ENCODE measurements around the gene SARM1.
"Not testable (repeated sequence)": the region's sequence is repeated elsewhere in the genome, so short reads cannot be mapped to it uniquely, and the experiment has no call there.

Gene SARM1

DNA sequence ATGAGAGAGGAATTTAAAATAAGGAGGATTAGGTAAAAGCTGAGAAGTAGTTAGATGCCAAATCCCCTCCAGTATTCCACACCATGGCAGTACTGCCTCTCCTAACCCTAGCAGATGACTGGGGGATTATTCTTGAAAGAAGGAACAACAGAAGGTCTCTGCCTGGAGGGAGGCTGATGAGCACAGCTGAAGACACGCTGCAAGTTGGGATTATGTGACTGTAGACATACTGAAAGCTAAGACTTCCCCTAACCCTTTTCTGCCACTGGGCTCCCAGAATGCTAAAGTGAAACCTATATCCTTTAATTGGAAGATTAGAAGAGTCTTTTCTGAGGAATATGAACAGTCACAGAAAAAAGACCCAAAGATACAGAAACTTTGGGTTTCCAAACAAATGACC, 62.2 kb downstream of the SARM1 start:
- no peak for TF ChIP-seq Cebpa-rat (IDR thresholded peaks at IDR 0.05)
- Histone ChIP-seq H3K4me2 (no peak overlapping the region), H3K27me3 (no peaks in the 10 kb centered on the region), H3K4me1 (no peaks in the 10 kb centered on the region), H4K20me1 (no peaks in the 10 kb centered on the region), H3K9ac (no peak overlapping the region), H3K27ac (no peak overlapping the region), H3K36me3 (no peaks in the 10 kb centered on the region), H3K9me3 (no peaks in the 10 kb centered on the region), H3K4me3 (no peak overlapping the region)

DNA sequence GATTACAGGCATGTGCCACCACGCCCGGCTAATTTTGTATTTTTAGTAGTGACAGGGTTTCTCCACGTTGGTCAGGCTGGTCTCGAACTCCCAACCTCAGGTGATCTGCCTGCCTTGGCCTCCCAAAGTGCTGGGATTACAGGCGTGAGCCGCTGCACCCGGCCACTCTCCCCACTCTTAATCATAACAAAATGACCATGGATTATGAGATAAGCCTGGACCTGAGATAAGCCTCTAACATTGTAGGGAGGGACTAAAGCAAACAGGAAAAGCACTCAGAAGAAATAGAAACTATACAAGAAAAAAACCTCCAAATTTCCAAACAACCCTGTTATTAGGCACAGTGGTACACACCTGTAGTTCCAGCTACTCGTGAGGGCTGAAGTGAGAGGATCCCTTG, 62.8 kb downstream of the SARM1 start:
- not testable (repeated sequence) for H3K36me3 ChIP-seq, H3K4me3 ChIP-seq, H3K4me2 ChIP-seq, H3K27me3 ChIP-seq, H3K9me3 ChIP-seq, H4K20me1 ChIP-seq, H3K27ac ChIP-seq, H3K9ac ChIP-seq, H3K4me1 ChIP-seq

DNA sequence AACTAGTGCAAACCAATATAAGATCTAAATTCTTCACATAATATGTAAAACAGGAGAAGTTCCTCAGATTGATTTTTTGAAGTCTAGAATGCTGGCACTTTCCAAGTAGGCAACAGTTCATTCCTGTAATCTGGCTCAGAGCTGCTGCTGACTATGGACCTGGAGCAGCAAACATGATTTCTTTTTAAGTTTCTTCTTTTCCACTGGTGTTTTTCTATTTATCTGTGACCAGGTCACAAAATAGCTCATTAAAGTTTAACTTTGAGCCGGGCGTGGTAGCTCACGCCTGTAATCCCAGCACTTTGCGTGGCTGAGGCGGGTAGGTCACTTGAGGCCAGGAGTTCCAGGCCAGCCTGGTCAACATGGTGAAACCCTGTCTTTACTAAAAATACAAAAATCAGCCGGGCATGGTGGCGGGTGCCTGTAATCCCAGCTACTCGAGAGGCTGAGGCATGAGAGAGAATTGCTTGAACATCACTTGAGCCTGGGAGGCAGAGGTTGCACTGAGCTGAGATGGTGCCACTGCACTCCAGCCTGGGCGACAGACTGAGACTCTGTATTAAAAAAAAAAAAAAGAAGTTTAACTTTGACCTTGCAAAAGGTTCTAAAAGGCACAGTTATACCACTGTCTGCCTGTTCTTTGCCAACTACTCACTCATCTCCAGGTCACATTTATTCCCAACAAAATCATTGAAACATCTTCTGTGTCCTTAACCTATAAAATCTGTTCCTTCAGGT, 72.6 kb downstream of the SARM1 start:
- Histone ChIP-seq H3K9ac (no peak overlapping the region), H3K27me3 (no peaks in the 10 kb centered on the region), H3K27ac (no peak overlapping the region), H3K4me2 (no peak overlapping the region), H3K4me1 (no peaks in the 10 kb centered on the region), H3K36me3 (no peaks in the 10 kb centered on the region), H3K9me3 (no peaks in the 10 kb centered on the region), H3K4me3 (no peak overlapping the region), H4K20me1 (no peaks in the 10 kb centered on the region)
- no peak for TF ChIP-seq Cebpa-rat (IDR thresholded peaks at IDR 0.05)

DNA sequence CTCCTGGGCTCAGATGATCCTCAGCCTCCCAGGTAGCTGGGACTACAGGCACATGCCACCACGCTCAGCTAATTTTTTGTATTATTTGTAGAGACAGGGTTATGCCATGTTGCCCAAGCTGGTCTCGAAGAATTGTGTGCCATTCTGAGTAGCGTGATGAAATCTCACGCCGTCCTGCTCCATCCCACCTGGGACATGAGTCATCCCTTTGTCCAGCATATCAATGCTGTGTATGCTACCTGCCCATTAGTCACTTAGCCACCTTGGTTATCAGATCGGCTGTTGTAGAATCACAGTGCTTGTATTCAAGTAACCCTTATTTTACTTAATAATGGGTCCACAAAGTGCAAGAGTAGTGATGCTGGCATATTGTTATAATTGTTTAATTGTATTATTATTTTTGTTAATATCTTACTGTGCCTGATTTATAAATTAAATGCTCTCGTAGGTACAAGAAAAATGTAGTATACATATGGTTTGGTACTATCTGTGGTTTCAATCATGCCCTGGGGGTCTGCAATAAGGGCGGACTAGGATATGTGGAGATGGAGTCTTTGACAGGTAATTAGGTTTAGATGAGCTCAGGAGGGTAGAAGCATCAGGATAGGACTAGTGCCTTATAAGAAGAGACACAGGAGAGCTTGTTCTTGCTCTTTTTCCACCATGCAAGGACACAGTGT, 75.4 kb downstream of the SARM1 start:
- TF ChIP-seq Cebpa-rat (IDR thresholded peaks at IDR 0.05): no peak
- Histone ChIP-seq H3K4me2 (no peak overlapping the region), H3K36me3 (no peaks in the 10 kb centered on the region)

DNA sequence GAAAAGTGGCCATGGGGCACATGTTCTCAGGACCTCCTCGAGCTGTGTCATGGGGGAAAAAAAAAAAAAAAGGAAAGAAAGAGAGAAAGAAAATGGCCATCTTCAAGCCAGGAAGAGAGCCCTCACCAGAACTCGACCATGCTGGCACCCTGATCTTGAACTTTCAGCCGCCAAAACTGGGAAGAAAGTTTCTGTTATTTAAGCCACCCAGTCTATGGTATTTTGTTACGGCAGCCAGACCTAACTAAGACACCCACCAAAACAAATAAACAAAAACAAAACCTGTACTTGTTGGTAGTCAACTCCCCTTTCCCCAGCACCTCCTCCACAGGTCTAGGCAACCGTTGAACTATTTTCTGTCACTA, 75.9 kb downstream of the SARM1 start:
- H3K4me1 ChIP-seq: no peaks in the 10 kb centered on the region
- H3K36me3 ChIP-seq: no peaks in the 10 kb centered on the region
- H3K27ac ChIP-seq: no peak overlapping the region
- peaks cover 6% of the 10 kb centered on the region; the same call in 1 of the 2 replicates for H3K9me3 ChIP-seq
- H3K9ac ChIP-seq: no peak overlapping the region
- no peaks in the 10 kb centered on the region for H4K20me1 ChIP-seq
- no peak overlapping the region for H3K4me2 ChIP-seq
- H3K4me3 ChIP-seq: no peak overlapping the region
- H3K27me3 ChIP-seq: no peaks in the 10 kb centered on the region
- no peak for TF ChIP-seq Cebpa-rat (IDR thresholded peaks at IDR 0.05)

More for the DNA sequence above, 75.4 kb downstream of the SARM1 start:
- Histone ChIP-seq H3K27me3 (no peaks in the 10 kb centered on the region), H3K4me1 (no peaks in the 10 kb centered on the region), H3K27ac (no peak overlapping the region), H3K9ac (no peak overlapping the region), H3K9me3 (peaks cover 6% of the 10 kb centered on the region; the same call in 1 of the 2 replicates), H4K20me1 (no peaks in the 10 kb centered on the region), H3K4me3 (no peak overlapping the region)

DNA sequence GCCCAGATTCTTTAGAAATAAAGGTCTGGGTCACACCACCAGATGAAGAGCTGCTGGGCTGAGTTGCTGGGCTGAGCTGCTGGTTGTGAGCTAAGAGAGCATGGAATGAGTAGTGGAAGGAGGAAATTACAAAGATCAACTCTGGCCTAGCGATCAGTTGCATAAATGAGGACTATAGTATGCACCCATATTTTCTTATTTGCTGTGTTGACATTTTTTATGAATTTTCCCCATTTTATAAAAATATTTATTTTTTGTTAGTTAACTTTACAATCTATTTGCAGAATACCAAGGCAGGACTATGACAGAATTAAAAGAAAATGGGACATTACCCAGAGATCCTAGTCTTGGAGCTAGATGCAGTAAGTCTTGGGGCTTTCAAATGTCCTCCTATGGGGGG, 78.4 kb downstream of the SARM1 start:
- Histone ChIP-seq H3K9ac (no peak overlapping the region), H3K27me3 (no peaks in the 10 kb centered on the region), H4K20me1 (no peaks in the 10 kb centered on the region)

More for the DNA sequence above, 78.4 kb downstream of the SARM1 start:
- no peak overlapping the region for H3K4me2 ChIP-seq
- no peak overlapping the region for H3K27ac ChIP-seq
- no peak for TF ChIP-seq Cebpa-rat (IDR thresholded peaks at IDR 0.05)
- no peaks in the 10 kb centered on the region for H3K36me3 ChIP-seq
- no peaks in the 10 kb centered on the region for H3K4me1 ChIP-seq
- H3K4me3 ChIP-seq: no peak overlapping the region
- peaks cover 6% of the 10 kb centered on the region; the same call in 1 of the 2 replicates for H3K9me3 ChIP-seq

All from BLaER1 (cell line).